Heart right ventricle (tissue), 16 donors: ENCODE measurements around the gene TSPAN9. TPM values are rescaled to one million over a fixed set of nuclear protein-coding genes. Genes with fewer than 3 reads are reported as not detected.

Experiments used
- ATAC-seq, 8 donors: fragments of 200-7000 bp; cut with Tn5 transposase; one replicate each; pipeline ENCODE4 v1.9.1; 2020; ENCODE audit warnings: mild to moderate bottlenecking in 8 of 8, moderate library complexity in 8 of 8, moderate number of reproducible peaks in 1 of 8
- DNase-seq, 2 donors: peaks; one replicate each; pipeline ENCODE4 v3.0.0-alpha.2; 2020
- H3K27ac ChIP-seq, 10 donors: fragments of 200-600 bp; sonication (generic) in 2 of 10; one replicate each; pipeline versions ENCODE4 v1.5.0 to v1.8.0; 2020 to 2022; ENCODE audit warnings: mild to moderate bottlenecking in 3 of 10
- H3K27me3 ChIP-seq, 7 donors: fragments of 200-600 bp; one replicate each; pipeline ENCODE4 v1.8.0; 2021 to 2022; ENCODE audit warnings: mild to moderate bottlenecking in 2 of 7
- H3K36me3 ChIP-seq, 9 donors: fragments of 200-600 bp; sonication (generic) in 1 of 9; one replicate each; pipeline versions ENCODE4 v1.5.0 to v1.8.0; 2020 to 2022; ENCODE audit warnings: mild to moderate bottlenecking in 2 of 9
- H3K4me1 ChIP-seq, 9 donors: fragments of 200-600 bp; sonication (generic) in 1 of 9; one replicate each; pipeline versions ENCODE4 v1.5.0 to v1.8.0; 2020 to 2022; ENCODE audit warnings: mild to moderate bottlenecking in 4 of 9
- H3K4me3 ChIP-seq, 10 donors: fragments of 200-600 bp; sonication (generic) in 2 of 10; one replicate each; pipeline versions ENCODE4 v1.5.0 to v1.8.0; 2020 to 2022; ENCODE audit warnings: mild to moderate bottlenecking in 7 of 10, moderate library complexity in 2 of 10
- H3K9me3 ChIP-seq, 11 donors: fragments of 200-600 bp in 10 of 11; sonication (generic) in 2 of 11; one replicate each; pipeline versions ENCODE4 v1.5.0 to v1.8.0; 2013 to 2022; ENCODE audit warnings: mild to moderate bottlenecking in 2 of 11, control low read depth in 1 of 11, moderate library complexity in 1 of 11
- WGBS, 2 donors: extraction: QIAGEN DNeasy Blood & Tissue Kit; methylation state at CpG; one replicate each; pipeline ENCODE4 v1.1.7; 2013; ENCODE audit warnings: inconsistent platforms in 1 of 2; 5-methylcytosine and 5-hydroxymethylcytosine counted together
- intact Hi-C, 10 donors: fragments of 100-400 bp; cut with DNase I; formaldehyde crosslinking; loops; one replicate each; pipeline versions ENCODE4 v1.11.1 to v1.14.2; 2022
- polyA plus RNA-seq, 2 donors: library from polyadenylated mRNA; stranded (reverse); fragments of 200-250 nt; gene quantifications; one replicate each; pipeline ENCODE4 v1.2.3, GENCODE V29; 2013
- total RNA-seq, 10 donors: library from RNA; stranded (reverse); fragmentation: NEBNext Ultra II Directional in 3 of 10; extraction: Animal tissue kit (Norgen Biotek cat#: 25700) in 3 of 10; gene quantifications; one replicate each; pipeline versions ENCODE4 v1.2.1 to v1.2.4, GENCODE V29; 2021 to 2023
- TF ChIP-seq, protein P1 (sequence below), 9 donors: fragments of 200-600 bp; sonication (generic) in 2 of 9; IDR thresholded peaks; one replicate each; pipeline versions ENCODE4 v1.5.0 to v1.8.0; 2021 to 2022; ENCODE audit warnings: antibody characterized with exemption in 9 of 9, mild to moderate bottlenecking in 5 of 9, moderate library complexity in 1 of 9
- donor health status: Arrhythmogenic right ventricular cardiomyopathy.
- donor health status: ischemic (EF 13 %, LVEDD 7.1; RV severe dilation, severe dysfunction).
- donor health status: healthy with polysubstance abuse.
- donor health status: DM: no; HTN: yes; CAD: no.
- donor health status: DM: no; HTN: no; CAD: no.
- donor health status: ischemic (EF 25% LVEDD 6.9; RV normal size, moderate dysfunction).
- donor health status: ischemic (EF 25% LVEDD 5.7; RV mildly dilated, moderate dysfunction).
- donor health status: healthy.
- donor health status: DM: yes; HTN: yes; CAD: no.
- donor health status: Ischemic cardiomyopathy.
- donor health status: ischemic (EF 35%, LVEDD 5.7; RV mildly dilated, moderate dysfunction).
- donor health status: nonischemic (EF 11% LVEDD 7.7; RV severe dilation, severe dysfunction).
- donor health status: DM: yes; HTN: yes; CAD: no.
- donor health status: PGD.
- donor health status: ischemic (EF 29% LVEDD 5.4; RV normal size, mild dysfunction).
- donor health status: nonischemic (EF 23%, LVEDD 6.1; RV moderate dilation, normal function).

TSPAN9 gene
- total and polyA plus RNA-seq, 12 donors: 63.0 to 401 (median 251) TPM

DNA sequence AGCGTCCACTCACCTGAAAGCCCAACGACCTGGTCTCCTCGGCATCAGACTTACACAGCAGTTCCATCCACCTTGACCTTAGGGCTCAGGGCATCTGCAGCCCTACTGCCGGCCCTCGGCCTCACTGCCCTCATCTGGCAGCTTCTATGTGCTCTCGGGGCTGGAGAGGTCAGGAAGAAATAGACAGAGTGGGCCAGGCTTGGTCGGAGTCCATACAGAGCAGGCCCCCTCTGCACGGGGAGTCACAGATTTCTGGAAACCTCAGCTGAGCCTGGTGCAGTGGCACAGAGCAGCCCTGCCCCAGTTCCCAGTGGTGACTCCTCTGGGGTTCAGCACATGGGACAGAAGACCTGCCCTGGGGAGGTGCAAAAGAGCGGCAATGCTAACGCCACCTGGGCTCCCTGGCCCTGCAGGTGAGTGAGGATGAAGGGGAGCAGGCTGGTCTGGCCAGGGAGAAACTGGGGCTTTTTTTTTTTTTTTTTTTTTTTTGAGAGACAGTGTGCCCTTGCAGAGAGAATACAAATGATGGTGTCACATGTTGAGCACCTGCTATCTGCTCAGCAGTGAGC, 223.7 kb downstream of the TSPAN9 start:
- Histone ChIP-seq H3K27ac (peak overlapping the region in 2 of 10 donors; percentile 26 to 49), H3K4me3 (no peak overlapping the region), H3K36me3 (no peaks in the 10 kb centered on the region), H3K9me3 (no peaks in the 10 kb centered on the region), H3K27me3 (no peaks in the 10 kb centered on the region), H3K4me1 (peaks cover 4 to 27% (median 17%) of the 10 kb centered on the region in 9 donors)
- no peak for DNase-seq
- TF ChIP-seq, protein P1, sequence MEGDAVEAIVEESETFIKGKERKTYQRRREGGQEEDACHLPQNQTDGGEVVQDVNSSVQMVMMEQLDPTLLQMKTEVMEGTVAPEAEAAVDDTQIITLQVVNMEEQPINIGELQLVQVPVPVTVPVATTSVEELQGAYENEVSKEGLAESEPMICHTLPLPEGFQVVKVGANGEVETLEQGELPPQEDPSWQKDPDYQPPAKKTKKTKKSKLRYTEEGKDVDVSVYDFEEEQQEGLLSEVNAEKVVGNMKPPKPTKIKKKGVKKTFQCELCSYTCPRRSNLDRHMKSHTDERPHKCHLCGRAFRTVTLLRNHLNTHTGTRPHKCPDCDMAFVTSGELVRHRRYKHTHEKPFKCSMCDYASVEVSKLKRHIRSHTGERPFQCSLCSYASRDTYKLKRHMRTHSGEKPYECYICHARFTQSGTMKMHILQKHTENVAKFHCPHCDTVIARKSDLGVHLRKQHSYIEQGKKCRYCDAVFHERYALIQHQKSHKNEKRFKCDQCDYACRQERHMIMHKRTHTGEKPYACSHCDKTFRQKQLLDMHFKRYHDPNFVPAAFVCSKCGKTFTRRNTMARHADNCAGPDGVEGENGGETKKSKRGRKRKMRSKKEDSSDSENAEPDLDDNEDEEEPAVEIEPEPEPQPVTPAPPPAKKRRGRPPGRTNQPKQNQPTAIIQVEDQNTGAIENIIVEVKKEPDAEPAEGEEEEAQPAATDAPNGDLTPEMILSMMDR (IDR thresholded peaks at IDR 0.05): peak in 1 of 9 donors; percentile 11
- intact Hi-C loops: loop anchor here (1.0 to 10.0 kb wide), 17 partner anchors 36 to 506 kb away; no protein-coding TSS in a partner anchor
- 52 to 55% methylated on average over 10 of the region's 10 CpGs for WGBS, 2 donors
- ATAC-seq: peak in 4 of 8 donors; percentile 0 to 3 (median 0)

DNA sequence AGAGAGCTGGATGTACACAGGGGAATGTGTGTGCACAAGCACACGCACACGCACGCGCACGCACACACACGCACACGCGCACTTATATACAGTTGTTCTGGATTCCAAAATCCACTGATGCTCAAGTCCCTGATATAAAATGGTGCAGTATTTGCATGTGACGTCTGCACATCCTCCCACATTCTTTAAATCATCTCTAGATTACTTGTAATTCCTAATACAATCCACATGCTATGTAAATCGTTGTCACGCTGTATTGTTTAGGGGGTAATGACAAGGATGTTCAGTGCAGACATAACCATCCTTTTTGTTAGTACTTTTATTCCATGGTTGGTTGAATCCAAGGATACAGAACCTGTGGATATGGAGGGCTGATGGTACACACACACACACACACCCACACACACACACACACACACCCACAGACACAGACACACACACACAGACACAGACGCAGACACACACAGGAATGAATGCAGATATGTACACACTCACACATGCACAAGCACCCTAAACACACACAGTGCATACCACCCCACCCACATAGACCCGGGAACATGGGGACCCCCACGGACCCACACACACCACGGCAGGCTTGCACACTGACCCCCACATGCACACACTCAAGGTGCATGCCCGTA, 225.3 kb downstream of the TSPAN9 start:
- WGBS, 2 donors: 88 to 90% methylated on average over 16 of the region's 16 CpGs
- DNase-seq: no peak
- no peak overlapping the region for H3K27ac ChIP-seq
- H3K36me3 ChIP-seq: no peaks in the 10 kb centered on the region
- H3K27me3 ChIP-seq: peaks cover 0 to under 1% (median 0%) of the 10 kb centered on the region in 7 donors
- no peak overlapping the region for H3K4me3 ChIP-seq
- TF ChIP-seq, protein P1 (IDR thresholded peaks at IDR 0.05): no peak
- peaks cover 0 to 17% (median 10%) of the 10 kb centered on the region in 9 donors for H3K4me1 ChIP-seq
- no peak for ATAC-seq
- no peaks in the 10 kb centered on the region for H3K9me3 ChIP-seq
- intact Hi-C loops: loop anchor here in 8 of 10 donors (5.0 to 10.0 kb wide), 11 partner anchors 35 to 505 kb away; no protein-coding TSS in a partner anchor

GRCh38 chr12:3303410-3304136, 226.4 kb downstream of the TSPAN9 start:
- Histone ChIP-seq H3K36me3 (no peaks in the 10 kb centered on the region), H3K4me3 (no peak overlapping the region), H3K27me3 (peaks cover 0 to 10% (median 0%) of the 10 kb centered on the region in 7 donors), H3K27ac (no peak overlapping the region), H3K9me3 (no peaks in the 10 kb centered on the region), H3K4me1 (peaks cover 0 to 17% (median 10%) of the 10 kb centered on the region in 9 donors)
- DNase-seq (no peak), ATAC-seq (no peak)
- 73 to 77% methylated on average over 18 of the region's 18 CpGs for WGBS, 2 donors
- intact Hi-C loops: loop anchor here in 8 of 10 donors (5.0 to 10.0 kb wide), 11 partner anchors 34 to 504 kb away; no protein-coding TSS in a partner anchor
- TF ChIP-seq, protein P1 (IDR thresholded peaks at IDR 0.05): no peak
